ENCODE measurements around the gene PDE10A. TPM values are rescaled to one million over a fixed set of nuclear protein-coding genes. Genes with fewer than 3 reads are reported as not detected.

PDE10A gene
- total and polyA plus RNA-seq, 2 of the 8 experiments (the other 6 are each of a cell fraction or from before 2014, with no cell fraction given): 1.1 to 2.4 TPM

GRCh38 chr6:165488624-165489295 lies 174.3 kb downstream of the PDE10A start:
- Histone ChIP-seq H4K5ac (ENCODE audit: insufficient read length, low read depth, low read length) (no peak overlapping the region), H3K4me3 (ENCODE audit: extremely low read depth in 1 of 4, insufficient read depth in 2 of 4, low read depth in 3 of 4, low read length in 4 of 4) (no peak overlapping the region), H3K27me3 (replicated peaks in 1 of 4; ENCODE audit: control insufficient read depth in 3 of 4, extremely low read depth in 1 of 4, insufficient read depth in 3 of 4, low read length in 3 of 4) (no peaks in the 10 kb centered on the region), H3K79me2 (ENCODE audit: control insufficient read depth in 1 of 2, insufficient read depth in 2 of 2, low read length in 2 of 2) (no peaks in the 10 kb centered on the region), H4K91ac (replicated peaks; ENCODE audit: insufficient read length, low read length) (no peak overlapping the region), H3K4ac (replicated peaks; ENCODE audit: insufficient read length, low read depth, low read length) (no peak overlapping the region), H3K23me2 (ENCODE audit: low read depth, low read length) (no peaks in the 10 kb centered on the region), H2BK5ac (ENCODE audit: low read depth, low read length) (no peak overlapping the region), H3K79me1 (ENCODE audit: low read depth, low read length) (no peaks in the 10 kb centered on the region), H2BK12ac (ENCODE audit: low read depth, low read length) (no peak overlapping the region), H2AK5ac (ENCODE audit: low read depth, low read length) (no peak overlapping the region), H2BK20ac (ENCODE audit: low read length) (no peak overlapping the region), H3K4me1 (replicated peaks in 1 of 4; ENCODE audit: control insufficient read depth in 3 of 4, insufficient read depth in 4 of 4, low read length in 3 of 4) (peaks cover 0 to 8% (median under 1%) of the 10 kb centered on the region in 4 experiments; a peak in 2 of 7 replicates), H4K20me1 (replicated peaks in 1 of 2; ENCODE audit: control insufficient read depth in 1 of 2, insufficient read depth in 2 of 2, low read length in 2 of 2) (no peaks in the 10 kb centered on the region), H2BK15ac (ENCODE audit: low read length) (no peak overlapping the region), H3K23ac (ENCODE audit: insufficient read length) (no peak overlapping the region), H2BK120ac (replicated peaks; ENCODE audit: low read depth, low read length) (no peak overlapping the region), H3K9ac (replicated peaks in 1 of 4; ENCODE audit: extremely low read depth in 1 of 4, low read depth in 3 of 4, low read length in 3 of 4) (no peak overlapping the region), H3K4me2 (ENCODE audit: insufficient read depth in 1 of 2, low read depth in 2 of 2, low read length in 2 of 2) (no peak overlapping the region), H2AFZ (ENCODE audit: low read length) (no peak overlapping the region), H3K56ac (replicated peaks; ENCODE audit: insufficient read length, low read depth, low read length) (no peak overlapping the region), H3K14ac (ENCODE audit: insufficient read length) (no peak overlapping the region), H3K27ac (ENCODE audit: low read depth, low read length) (no peak overlapping the region), H4K8ac (ENCODE audit: extremely low read depth, insufficient read depth, low read length) (no peak overlapping the region; the same call in 1 of the 2 replicates), H3K18ac (ENCODE audit: extremely low read depth, low read length) (no peak overlapping the region), H3K36me3 (ENCODE audit: control insufficient read depth in 2 of 4, insufficient read depth in 4 of 4, low read length in 3 of 4) (no peaks in the 10 kb centered on the region), H3K9me3 (ENCODE audit: insufficient read depth in 2 of 2, low read depth in 1 of 2, low read length in 1 of 2) (no peaks in the 10 kb centered on the region)
- POLR2A ChIA-PET (ENCODE audit: partially characterized antibody): no interaction called here
- DNase-seq (ENCODE audit: low read depth in 1 of 2, low spot score in 2 of 2) (no peak), FAIRE-seq (no peak)
- TF ChIP-seq RAD21 (IDR thresholded peaks at IDR 0.05 in 1 of 2, conservative IDR thresholded peaks at IDR 0.05 in 1 of 2; ENCODE audit: low read depth in 2 of 2, low read length in 2 of 2) (0 out of 4 replicates have a peak, but pooled peaks of 1 of the 2 experiments have one; percentile 4), GABPA (IDR thresholded peaks at IDR 0.05; ENCODE audit: borderline replicate concordance, insufficient read depth, low read length) (no peak), SP4 (IDR thresholded peaks at IDR 0.05; ENCODE audit: low read length) (no peak), CTCF (IDR thresholded peaks at IDR 0.05; ENCODE audit: control extremely low read depth in 1 of 3, insufficient read depth in 1 of 3, low read depth in 1 of 3, low read length in 3 of 3) (peak in 2 of 3 experiments; percentile 12 to 15; a peak in 2 of 4 replicates)
- WGBS, 2 experiments (ENCODE audit: extremely low coverage in 1 of 2, insufficient coverage in 1 of 2, insufficient read length in 1 of 2, insufficient replicate concordance in 2 of 2, low coverage in 1 of 2, low lambda C conversion rate in 2 of 2, missing lambda C conversion rate in 1 of 2): 86% methylated on average over 8 of the region's 9 CpGs; no CpG with 5 or more reads in 1 of the 2 experiments
- CTCF ChIA-PET (ENCODE audit: partially characterized antibody): interaction anchor here (1.3 kb wide), 1 partner anchor 32 kb away, joined by 5 read pairs; no protein-coding TSS in a partner anchor
